Hepatocyte (in vitro differentiated cells): ENCODE results near the gene DNER.

ENCODE experiments used
- CTCF ChIP-seq: fragments of 200-600 bp; sonication (generic); IDR thresholded peaks from 2 replicates; pipeline ENCODE4 v1.5.1; 2016; ENCODE audit warnings: antibody characterized with exemption, mild to moderate bottlenecking; ENCODE audit not compliant: poor library complexity
- EZH2 ChIP-seq: fragments of 200-600 bp; sonication (generic); IDR thresholded peaks from 2 replicates; pipeline ENCODE4 v1.6.1; 2016; ENCODE audit warnings: antibody characterized with exemption, mild to moderate bottlenecking, borderline replicate concordance

DNA sequence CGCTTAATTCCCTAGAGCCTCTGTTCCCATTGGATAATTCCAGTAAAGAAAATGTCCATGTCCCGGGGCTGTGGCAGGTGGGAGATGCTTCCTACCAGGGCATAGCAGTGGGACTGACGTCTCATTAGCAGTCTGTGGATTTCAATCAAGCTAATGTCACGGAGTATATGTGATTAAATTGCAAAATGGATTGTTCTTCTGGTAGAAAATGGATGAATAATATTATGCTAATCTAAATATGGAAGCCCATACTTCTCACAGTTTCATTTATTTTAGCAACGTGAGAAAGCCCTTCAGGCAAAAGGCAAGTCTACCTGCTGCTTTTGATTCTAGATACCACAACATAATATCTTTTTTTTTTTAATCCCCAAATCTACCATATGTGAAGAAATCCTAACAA is 185.5 kb downstream of the DNER start:
- no peak for TF ChIP-seq EZH2
- TF ChIP-seq CTCF, result no peak
